ENCODE data around the gene OBP2B.
"Not testable (repeated sequence)": the region's sequence is repeated elsewhere in the genome, so short reads cannot be mapped to it uniquely, and the experiment has no call there.

The OBP2B gene

DNA sequence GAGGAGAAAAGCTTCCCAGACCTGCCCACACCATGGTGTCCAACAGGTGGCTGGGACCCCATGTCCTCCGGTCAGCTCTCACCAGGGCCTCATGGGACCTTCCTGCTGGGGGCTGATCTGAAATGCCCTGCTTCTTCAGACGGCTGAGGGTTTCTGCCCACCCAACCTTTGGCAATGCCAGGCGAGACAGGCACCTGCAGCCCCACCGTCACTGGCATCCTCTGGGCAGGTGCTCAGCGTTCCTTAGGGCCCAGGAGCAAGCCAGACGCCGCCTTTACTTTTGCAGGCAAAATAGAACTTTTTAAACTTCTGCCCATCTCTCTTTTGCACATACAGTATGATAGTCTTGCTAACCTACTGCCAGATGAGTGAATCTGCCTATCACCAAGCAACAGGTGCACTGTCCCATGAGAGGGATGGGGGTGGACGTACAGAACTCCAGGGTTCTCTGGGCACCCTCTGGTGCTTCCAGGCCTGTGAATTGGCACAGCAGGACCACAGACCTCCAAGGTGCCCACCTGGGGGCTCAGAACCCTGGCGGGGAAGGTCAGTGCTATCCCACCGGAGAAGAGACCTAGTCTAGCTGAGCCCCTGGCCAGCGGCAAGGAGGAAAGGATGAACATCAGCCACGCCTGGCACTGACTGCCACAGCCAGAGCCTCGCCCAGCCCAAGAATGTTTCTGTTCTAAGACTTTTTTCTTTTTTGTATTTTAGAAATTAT is 7.5 kb downstream of the OBP2B start:
- DNase-seq (ENCODE audit: low read depth) = no peak

DNA sequence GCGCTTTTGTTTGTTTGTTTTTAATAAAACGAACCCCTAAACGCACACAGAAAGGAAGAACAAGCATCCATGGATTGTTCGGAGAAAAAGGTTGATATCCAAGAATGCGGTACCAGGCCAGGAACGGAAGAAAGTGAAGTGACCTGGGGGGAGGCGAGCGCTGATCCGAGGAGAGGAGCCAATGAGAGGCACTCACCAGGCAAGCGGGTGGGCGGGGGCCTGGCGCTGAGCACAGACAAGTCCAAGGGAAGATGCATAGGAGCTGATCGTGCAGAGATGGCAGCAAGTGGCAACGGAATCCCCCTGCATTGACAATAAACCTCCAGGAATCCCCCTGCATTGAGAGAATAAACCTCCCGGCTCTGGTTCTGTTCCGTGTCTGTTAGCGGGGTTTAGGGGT is 8.4 kb downstream of the OBP2B start:
- no peak for DNase-seq (ENCODE audit: low read depth)

DNA sequence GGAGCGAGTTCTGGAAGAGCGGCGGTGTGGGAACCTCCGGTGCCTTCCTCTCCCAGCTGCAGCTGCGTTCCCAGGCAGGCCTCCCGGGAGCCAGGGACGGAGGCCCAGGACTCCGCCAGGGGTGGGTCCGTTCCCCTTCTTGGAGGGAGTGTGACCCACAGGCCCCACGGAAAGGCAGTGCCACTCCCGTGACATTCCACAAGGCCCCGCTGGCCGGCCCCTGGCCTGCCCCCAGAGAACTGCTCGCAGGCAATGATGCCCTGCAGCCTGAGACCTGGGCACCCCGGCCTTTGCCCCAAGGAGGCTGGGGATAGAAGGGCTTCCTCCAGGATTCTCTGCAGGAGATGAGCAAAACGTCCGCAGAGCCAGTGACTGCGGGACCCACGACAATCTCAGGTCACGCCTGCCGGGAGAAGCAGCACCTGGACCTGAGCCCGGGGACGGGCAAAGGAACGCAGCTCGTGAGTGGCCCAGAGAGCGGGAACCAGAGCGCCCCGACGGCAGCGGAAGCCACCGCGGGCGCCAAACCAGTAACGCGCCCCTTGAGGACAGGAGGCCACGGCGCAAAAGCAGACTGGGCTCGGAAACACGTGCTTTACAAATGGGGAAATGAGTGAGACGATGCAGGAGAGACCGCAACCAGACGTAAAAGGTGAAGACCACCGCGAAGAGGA is 9.3 kb downstream of the OBP2B start:
- no peak for DNase-seq (ENCODE audit: low read depth)

DNA sequence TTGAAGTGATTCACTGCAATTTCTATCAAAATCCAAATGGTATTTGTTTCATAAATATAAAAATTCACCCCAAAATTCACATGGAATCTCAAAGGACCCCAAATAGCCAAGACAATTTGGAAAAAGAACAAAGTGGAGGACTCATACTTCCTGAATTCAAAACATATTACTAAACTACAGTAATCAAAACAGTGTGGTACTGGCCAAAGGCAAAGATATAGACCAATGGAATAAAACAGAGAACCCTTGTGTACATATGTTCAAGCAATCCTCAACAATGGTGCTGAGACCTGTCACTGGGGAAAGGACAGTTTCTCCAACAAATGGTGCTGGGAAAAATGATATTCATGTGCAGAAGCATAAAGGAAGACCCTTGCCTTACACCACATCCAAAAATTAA is 14.0 kb downstream of the OBP2B start:
- DNase-seq (ENCODE audit: low read depth) = no peak

DNA sequence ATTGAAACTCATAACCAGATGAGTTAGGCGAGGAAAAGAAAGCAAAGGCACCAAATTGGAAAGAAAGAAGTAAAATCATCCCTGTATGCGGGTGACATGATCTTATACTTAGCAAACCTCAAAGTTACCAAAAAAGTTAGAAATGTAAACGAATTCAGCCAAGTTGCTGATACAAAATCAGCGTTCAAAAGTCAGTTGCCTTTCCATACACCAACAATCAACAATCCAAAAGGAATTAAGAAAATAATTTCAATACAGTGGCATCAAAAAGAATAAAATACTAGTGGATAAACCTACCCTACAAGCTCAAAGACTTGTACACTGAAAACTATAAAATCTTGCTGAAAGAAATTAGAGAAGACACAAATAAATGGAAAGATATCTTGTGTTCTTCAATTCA is 14.5 kb downstream of the OBP2B start:
- DNase-seq (ENCODE audit: low read depth) = no peak

DNA sequence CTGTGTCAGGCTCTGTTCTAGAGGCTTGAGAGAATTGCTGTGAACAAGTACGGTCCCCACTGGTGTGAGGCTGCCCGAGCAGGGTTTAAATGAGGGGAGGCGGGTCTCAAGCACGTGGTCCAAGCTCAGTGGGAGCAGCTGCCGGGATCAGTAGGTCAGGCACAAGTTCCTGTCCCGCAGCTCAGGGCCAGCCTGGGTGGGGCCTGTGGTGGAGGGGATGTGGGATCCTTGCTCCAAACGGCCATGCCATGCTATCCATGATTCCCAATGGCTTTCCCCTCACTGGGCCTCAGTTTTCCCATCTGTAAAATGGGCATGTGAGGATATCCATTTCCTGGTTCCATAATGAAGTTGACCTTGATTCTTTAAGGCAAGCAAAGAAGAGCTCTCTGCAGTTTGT is 17.1 kb downstream of the OBP2B start:
- no peak for DNase-seq (ENCODE audit: low read depth)

DNA sequence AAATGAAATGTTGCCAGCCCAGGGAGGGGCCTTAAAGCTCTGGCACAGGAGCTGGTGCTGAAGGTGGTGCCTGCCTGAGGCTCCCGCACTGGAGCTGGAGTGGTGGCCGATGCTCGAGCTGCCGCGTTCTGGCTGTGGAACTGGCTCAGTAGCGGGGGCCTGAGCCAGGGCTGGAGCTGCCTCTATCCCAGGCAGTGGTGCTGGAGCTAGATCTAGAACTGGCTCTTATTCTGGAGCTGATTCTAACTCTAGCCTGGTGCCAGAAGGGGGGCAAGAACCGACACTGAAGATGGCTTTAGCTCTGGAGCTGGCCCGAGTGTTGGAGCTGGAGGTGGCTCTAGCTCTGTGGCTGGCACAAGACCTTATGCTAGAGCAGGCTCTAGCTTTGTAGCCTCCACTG is 19.2 kb downstream of the OBP2B start:
- DNase-seq (ENCODE audit: low read depth) = no peak

DNA sequence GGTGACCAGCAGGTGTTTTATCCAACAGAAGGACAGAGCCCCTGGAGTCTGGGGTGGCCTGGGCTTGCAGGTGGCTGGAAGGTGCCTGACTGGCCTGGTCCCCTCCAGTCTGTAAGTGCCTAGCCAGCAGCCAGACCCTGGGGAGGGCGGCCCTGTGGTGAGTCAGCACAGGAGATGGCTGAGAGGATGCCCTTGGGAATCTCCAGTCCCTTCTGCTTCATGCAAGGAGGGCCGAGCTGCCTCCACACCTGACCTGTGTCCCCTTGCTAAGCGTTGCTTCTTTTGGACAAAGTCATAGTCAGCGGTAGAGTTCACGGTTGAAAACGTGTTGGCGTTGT is 20.2 kb downstream of the OBP2B start:
- no peak for DNase-seq (ENCODE audit: low read depth)

DNA sequence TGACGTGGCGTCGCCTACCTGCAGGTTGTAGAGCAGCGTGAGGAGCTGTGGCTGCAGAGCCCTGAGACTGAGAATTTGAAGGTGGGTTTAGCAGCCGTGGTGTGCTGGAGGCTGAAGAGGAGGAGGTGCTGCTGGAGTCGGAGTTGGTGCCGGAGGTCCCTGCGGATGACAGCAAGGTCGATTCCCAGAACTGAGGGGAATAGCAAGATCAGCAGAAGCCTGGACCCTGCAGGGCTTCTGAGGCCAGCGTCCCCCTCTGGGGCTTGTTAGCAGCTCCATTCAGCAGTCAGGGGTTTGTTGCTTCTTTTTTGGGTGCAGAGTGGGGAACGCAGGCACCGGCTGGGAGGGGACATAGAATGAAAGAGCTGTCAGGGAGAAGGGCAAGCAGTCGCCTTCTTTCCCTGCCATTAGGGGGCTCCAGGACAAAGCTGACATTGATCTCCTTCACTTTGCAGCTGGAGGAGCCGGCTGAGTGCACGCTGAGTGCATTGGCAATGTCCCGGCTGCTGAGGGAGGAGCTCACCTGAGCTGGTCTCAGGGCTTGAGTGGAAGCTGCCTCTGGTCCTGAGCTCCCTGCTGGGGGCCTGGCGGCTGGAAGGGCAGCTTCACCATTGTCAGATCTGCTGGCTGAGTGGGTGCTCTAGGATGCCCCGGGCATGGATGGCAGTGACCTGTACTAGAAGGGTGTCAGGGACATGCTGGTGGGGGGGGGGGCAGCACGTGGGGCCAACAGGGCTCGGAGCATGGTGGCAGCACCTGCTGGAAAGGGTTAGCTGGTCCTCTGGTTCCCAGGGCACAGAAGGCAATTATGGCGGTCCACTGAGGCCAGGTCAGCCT is 20.8 kb downstream of the OBP2B start:
- no peak for DNase-seq (ENCODE audit: low read depth)

DNA sequence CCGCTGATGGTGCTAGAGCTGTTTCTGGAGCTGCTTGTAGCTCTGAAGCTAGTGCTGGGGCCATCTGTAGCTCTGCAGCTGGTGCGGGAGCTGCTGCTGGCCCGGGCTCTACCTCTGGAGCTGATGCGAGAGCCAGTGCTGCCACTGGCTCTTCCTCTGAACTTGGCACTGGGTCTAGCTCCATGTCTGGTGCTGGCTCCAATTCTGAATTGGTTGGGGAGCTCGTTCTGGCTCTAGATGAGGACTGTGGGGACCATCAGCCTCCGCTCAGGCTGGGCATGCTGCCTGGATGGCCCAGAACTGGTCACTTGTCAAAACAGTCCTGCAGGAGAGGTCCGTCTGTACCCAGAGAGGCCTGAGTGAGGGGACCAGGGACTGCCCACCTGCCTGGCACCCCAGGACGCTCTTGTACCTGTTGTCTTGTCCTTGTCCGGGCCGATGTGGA is 21.5 kb downstream of the OBP2B start:
- DNase-seq (ENCODE audit: low read depth) = no peak

DNA sequence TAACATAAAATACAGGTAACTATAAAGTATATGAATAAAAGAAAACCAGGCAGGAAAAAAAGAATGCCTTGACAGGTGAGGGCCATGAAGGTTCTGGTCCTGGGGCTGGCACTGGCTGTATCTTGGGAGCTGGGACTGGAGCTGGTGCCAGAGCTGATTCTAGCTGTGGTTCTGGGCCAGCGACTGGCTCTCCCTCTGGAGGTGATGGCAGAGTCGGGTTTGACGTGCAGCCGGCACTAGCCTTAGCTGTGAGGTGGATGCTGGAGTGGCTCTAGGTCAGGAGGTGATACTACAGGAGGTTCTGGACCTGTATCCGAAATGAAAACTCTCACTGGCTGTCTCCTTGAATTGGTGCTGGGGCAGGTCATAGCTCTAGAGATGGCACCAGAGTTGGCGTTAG is 22.3 kb downstream of the OBP2B start:
- no peak for DNase-seq (ENCODE audit: low read depth)

DNA sequence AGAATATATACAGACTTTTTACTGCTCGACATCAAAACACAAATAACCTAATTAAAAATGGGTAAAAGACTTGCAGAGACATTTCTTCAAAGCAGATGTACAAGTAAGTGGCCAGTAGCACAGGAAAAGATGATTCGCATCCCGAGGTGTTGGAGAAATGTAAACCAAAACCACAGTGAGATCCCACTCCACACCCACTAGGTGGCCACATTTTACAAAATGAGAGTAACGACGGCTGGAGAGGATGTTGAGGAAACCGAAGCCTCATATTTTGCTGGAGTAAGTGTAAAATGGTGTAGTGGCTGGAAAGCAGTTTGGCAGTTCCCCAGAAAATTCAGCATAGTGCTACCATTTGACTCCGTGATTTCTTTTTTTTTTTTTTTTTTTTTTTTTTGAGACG is 24.1 kb downstream of the OBP2B start:
- DNase-seq (ENCODE audit: low read depth) = no peak

DNA sequence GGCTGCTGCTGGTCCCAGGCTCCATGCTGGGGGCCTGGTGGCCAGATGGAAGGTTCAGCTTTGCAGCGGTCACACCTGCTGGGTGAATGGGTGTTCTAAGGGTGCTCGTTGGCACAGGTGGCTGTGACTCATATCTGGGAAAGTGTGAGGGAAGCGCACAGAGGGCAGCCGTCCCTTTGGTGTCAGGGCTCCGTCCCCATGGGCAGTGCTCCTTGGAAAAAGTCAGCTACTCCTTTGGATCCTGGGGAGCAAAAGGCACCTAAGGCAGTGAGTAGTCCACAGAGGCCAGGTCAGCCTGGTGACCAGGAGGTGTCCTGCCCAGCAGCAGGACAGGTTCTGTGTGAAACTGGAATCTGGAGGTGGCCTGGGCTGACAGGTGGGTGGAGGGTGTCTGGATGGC is 26.9 kb downstream of the OBP2B start:
- no peak for DNase-seq (ENCODE audit: low read depth)

DNA sequence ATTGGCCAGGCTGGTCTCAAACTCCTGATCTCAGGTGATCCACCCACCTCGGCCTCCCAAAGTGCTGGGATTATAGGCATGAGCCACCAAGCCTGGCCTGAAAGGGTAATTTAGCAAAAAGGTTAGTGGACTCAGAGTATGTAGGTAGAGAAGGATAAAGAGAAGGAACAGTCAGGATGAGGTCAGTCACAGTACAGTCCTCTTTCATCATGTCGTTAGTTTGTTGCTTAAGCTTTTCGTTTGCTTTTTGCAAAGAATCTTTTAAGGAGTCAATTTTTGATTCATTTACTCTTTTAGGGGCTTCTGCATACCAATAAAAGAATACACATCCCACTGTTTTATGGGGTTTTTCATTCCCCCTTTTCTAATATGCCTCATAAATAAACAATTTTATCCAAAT is 27.5 kb downstream of the OBP2B start:
- no peak for DNase-seq (ENCODE audit: low read depth)

DNA sequence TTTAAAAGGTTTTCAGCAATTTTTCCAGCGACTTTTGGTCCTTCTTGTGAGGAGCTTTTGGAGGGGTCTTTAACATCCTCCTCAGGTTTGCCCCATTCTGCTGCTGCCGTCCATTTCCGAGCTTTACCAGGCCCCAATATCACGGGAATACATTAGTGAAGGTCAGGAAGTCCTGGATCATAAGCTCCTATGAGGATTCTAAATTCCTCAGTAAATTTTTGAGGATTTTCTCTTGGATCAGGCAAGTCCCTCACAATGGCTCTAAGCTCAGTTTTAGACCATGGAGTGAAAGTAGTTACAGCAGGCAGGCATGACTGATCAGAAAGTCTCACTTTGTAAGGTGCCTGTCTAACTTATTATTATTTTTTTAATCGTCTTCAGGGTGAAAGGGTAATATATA is 28.1 kb downstream of the OBP2B start:
- DNase-seq (ENCODE audit: low read depth) = no peak

DNA sequence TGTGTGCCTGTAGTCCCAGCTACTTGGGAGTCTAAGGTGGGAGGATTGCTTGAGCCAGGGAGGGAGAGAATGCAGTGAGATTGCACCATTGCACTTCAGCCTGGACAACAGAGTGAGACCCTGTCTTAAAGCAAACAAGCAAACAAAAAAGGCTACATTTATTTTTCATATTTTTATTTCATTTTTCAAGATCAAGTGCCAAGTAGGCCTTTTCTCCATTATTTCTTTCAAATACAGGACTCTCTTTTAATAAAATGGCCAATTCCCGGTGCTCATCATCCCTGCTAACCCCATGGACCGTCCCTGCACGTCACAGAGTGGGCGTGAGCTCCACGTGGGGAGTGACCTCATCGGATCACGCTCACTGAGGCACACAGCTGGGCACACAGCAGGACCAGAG is 36.0 kb downstream of the OBP2B start:
- DNase-seq (ENCODE audit: low read depth) = no peak

DNA sequence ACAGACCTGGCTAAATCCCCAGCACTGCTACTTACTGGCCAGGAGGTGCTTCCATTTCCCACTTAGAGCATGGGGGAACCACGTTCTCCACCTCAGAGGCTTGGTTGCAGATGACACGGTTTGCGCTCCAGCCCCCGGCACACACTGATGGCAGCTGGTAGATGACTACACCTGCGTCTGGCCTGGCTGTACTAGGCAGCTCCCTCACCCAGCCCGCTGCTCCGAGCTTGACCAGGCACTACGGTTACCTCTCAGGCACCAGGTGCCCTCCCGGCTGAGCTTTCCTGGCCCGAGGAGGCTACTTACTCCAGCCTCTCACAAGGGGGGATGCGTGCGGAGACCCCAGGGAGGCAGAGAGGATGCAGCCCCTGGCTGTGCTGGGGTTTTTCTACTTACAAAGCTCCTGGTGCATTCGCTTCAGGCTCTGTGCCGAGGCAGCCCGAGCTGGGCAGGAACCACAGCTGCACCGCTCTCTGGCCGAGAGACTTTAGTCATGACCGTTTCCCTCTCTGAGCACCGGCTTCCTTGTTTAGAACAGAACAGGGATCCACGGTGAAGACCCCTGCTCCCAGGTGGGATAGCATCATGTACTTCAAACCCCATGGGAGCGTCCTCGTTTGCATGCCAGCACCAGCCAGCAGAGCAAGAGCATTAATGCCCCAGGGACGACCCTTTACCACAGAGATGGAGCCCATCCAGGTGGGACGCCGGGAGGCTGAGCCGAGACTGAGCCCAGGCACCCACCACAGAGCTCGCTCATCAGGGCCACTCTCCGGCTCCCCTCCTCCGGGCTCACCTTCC is 37.7 kb downstream of the OBP2B start:
- no peak for DNase-seq (ENCODE audit: low read depth)

DNA sequence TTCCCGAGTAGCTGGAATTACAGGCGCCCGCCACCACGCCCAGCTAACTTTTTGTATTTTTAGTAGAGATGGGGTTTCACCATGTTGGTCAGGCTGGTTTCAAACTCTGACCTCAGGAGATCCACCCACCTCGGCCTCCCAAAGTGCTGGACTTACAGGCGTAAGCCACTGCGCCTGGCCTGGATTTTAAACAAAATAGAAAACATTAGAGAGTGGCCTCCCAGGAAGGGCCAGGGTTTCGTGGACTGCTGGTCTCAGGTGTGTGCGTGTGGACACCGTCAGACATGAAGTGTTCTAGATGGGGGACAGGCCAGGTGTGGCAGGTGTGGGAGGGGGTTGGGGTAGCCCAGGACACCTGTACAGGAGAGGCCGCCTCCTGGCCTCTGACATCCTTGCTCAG is 38.3 kb downstream of the OBP2B start:
- DNase-seq (ENCODE audit: low read depth) = no peak

DNA sequence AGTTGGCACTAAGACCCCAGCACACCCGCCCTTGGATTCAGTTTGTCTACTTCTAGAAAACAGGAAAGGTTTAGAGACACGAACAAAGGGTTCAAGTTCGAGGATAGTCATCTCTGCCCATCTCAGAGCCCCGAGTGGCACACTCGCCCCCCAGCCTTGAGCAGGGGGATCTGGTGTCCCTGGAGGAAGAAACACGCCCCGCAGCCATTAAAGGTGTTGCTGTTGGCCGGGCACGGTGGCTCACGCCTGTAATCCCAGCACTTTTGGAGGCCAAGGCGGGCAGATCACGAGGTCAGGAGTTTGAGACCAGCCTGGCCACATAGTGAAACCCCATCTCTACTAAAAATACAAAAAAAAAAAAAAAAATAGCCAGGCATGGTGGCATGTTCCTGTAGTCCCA is 39.4 kb downstream of the OBP2B start:
- not testable (repeated sequence) for DNase-seq (ENCODE audit: low read depth)

DNA sequence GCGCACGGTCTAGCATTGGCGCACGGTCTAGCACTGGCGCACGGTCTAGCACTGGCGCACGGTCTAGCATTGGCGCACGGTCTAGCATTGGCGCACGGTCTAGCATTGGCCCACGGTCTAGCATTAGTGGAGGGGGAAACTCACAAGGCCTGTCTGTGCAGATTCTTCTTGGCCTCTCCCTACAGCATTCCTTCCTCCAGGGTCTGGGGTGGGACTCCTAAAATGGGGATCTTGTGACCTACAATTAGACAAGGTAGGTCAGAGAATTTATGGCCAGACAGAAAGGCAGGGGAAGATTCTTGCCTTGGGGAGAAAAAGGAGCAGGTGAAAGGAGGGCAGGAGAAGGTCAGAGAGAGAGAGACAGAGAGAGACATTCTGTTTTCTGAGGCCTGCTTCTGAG is 39.9 kb downstream of the OBP2B start:
- DNase-seq (ENCODE audit: low read depth) = no peak

DNA sequence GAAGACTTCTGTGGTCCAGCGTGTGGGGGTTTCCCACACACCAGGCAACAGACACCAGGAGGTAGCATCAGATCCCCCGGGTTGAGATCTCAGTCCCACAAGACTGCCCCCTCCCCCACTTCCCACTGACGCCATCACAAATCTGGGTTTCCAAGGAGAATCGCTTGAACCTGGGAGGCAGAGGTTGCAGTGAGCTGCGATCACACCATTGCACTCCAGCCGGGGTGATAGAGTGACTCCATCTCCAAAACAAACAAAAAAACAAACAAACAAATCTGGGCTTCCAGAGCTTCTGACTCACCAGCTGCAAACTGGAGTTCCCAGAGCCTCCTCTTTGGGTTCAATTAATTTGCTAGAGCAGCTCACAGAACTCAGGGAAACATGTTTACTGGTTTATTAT is 40.6 kb downstream of the OBP2B start:
- DNase-seq (ENCODE audit: low read depth) = no peak

DNA sequence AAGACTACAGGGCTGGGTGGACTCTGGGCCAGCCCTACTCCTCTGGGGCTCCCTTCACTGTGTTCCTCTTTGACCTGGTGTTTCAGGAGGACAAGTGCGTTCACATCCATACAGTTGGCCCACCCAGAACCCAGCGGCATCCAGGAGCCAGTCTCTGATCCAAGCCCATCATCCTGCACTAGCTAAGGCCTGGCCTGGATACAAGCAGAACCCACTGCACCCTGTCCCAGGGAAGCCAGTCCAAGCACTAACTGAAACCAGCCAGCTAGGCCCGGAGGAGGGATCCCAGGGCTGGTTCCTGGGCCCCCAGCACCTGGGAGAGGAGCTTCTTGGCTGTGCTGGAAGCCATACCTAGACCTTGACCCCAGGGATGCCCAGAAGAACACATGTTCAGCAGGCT is 41.3 kb downstream of the OBP2B start:
- DNase-seq (ENCODE audit: low read depth) = no peak
